DND-41 (cell line): ENCODE results near the gene DCAF8L1.

Experiments used
- EZH2 ChIP-seq: IDR thresholded peaks from 3 replicates; pipeline ENCODE4 v1.6.1; 2012; ENCODE audit warnings: borderline replicate concordance, low read depth, mild to moderate bottlenecking, moderate library complexity, low read length, inconsistent platforms; ENCODE audit not compliant: severe bottlenecking
- TF ChIP-seq, protein P1 (sequence below): IDR thresholded peaks from 2 replicates; pipeline ENCODE4 v1.5.1; 2012; ENCODE audit warnings: borderline replicate concordance, low read length, moderate library complexity, mild to moderate bottlenecking; ENCODE audit not compliant: poor library complexity, severe bottlenecking; ENCODE audit errors: extremely low read depth

DNA sequence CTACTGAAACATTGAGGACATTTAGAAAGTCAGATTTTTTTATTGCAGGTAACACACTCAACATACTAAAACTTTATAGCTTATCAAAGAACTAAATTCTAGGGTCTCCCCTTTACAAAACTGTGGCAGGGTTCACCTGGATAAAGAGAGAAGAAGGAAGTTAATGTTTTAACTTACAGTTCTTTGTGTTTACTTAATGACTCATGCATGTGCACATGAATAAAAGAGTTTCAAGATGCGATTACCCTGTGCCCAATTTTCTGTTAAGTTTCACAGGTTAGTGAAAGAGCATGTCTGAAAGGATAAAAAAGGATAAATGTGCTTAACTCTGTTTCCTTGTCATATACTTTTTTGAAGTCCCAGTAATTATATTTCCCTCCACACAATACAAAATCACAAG is 16.8 kb downstream of the DCAF8L1 start:
- TF ChIP-seq, protein P1, sequence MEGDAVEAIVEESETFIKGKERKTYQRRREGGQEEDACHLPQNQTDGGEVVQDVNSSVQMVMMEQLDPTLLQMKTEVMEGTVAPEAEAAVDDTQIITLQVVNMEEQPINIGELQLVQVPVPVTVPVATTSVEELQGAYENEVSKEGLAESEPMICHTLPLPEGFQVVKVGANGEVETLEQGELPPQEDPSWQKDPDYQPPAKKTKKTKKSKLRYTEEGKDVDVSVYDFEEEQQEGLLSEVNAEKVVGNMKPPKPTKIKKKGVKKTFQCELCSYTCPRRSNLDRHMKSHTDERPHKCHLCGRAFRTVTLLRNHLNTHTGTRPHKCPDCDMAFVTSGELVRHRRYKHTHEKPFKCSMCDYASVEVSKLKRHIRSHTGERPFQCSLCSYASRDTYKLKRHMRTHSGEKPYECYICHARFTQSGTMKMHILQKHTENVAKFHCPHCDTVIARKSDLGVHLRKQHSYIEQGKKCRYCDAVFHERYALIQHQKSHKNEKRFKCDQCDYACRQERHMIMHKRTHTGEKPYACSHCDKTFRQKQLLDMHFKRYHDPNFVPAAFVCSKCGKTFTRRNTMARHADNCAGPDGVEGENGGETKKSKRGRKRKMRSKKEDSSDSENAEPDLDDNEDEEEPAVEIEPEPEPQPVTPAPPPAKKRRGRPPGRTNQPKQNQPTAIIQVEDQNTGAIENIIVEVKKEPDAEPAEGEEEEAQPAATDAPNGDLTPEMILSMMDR = no peak
- no peak for TF ChIP-seq EZH2
